Germinal center (tissue), 1 donor: ENCODE measurements around the gene SECISBP2.
"Not testable (repeated sequence)": the region's sequence is repeated elsewhere in the genome, so short reads cannot be mapped to it uniquely, and the experiment has no call there.

Experiments used
- DNase-seq: peaks from one replicate; pipeline ENCODE4 v3.0.0; 2012; ENCODE audit warnings: mixed read lengths, low spot score

SECISBP2 gene

GRCh38 chr9:89366711-89367110, 48.4 kb downstream of the SECISBP2 start:
- no peak for DNase-seq

GRCh38 chr9:89367281-89367680, 49.0 kb downstream of the SECISBP2 start:
- DNase-seq: no peak

GRCh38 chr9:89367726-89368437, 49.6 kb downstream of the SECISBP2 start:
- DNase-seq: no peak

- no peak for DNase-seq
Observed at GRCh38 chr9:89368550-89368949, 50.2 kb downstream of the SECISBP2 start.

- no peak for DNase-seq
Observed at GRCh38 chr9:89368978-89369377, 50.7 kb downstream of the SECISBP2 start.

- DNase-seq: no peak
Observed at GRCh38 chr9:89370593-89370992, 52.3 kb downstream of the SECISBP2 start.

GRCh38 chr9:89371791-89372190, 53.5 kb downstream of the SECISBP2 start:
- DNase-seq: not testable (repeated sequence)

GRCh38 chr9:89372230-89372816, 54.0 kb downstream of the SECISBP2 start:
- no peak for DNase-seq

- no peak for DNase-seq
Observed at GRCh38 chr9:89372979-89373378, 54.7 kb downstream of the SECISBP2 start.

GRCh38 chr9:89374176-89374575, 55.9 kb downstream of the SECISBP2 start:
- DNase-seq: no peak

GRCh38 chr9:89375191-89375760, 57.0 kb downstream of the SECISBP2 start:
- DNase-seq: peak; percentile 54

- no peak for DNase-seq
Observed at GRCh38 chr9:89376286-89376685, 58.0 kb downstream of the SECISBP2 start.

GRCh38 chr9:89376741-89377351, 58.5 kb downstream of the SECISBP2 start:
- no peak for DNase-seq

GRCh38 chr9:89377411-89377810, 59.1 kb downstream of the SECISBP2 start:
- DNase-seq: no peak

GRCh38 chr9:89378541-89378940, 60.2 kb downstream of the SECISBP2 start:
- DNase-seq: no peak

- DNase-seq: no peak
Observed at GRCh38 chr9:89379031-89379430, 60.7 kb downstream of the SECISBP2 start.

GRCh38 chr9:89379508-89380115, 61.3 kb downstream of the SECISBP2 start:
- DNase-seq: no peak

GRCh38 chr9:89380437-89381307, 62.4 kb downstream of the SECISBP2 start:
- no peak for DNase-seq

GRCh38 chr9:89381308-89381609, 63.0 kb downstream of the SECISBP2 start:
- no peak for DNase-seq

GRCh38 chr9:89382026-89382986, 64.0 kb downstream of the SECISBP2 start:
- no peak for DNase-seq
